GM12872 (cell line): Measurements from ENCODE around the gene MRNIP.

Experiments
- TF ChIP-seq, protein P1 (sequence below): IDR thresholded peaks from 3 replicates; pipeline ENCODE4 v1.5.1; 2011; ENCODE audit warnings: low read depth, mild to moderate bottlenecking, low read length, moderate library complexity; ENCODE audit not compliant: insufficient read depth

MRNIP gene

DNA sequence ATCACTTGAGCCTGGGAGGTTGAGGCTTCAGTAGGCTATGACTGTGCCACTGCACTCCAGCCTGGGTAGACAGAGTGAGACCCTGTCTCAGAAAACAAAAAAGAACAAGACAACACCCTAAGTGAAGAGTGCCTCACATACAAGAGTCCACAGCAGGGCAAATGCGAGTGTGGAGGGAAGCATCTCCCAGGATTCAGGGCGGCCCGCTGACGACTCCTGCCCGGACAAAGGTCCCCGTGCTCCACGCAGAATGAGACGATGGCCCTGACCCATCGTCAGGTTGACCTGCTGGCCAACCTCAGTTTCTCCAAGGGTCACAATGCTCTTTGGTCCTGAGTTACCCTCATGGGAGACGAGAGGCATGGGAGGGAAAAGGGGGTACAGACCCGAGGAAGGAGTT is 18.3 kb downstream of the MRNIP start:
- TF ChIP-seq, protein P1, sequence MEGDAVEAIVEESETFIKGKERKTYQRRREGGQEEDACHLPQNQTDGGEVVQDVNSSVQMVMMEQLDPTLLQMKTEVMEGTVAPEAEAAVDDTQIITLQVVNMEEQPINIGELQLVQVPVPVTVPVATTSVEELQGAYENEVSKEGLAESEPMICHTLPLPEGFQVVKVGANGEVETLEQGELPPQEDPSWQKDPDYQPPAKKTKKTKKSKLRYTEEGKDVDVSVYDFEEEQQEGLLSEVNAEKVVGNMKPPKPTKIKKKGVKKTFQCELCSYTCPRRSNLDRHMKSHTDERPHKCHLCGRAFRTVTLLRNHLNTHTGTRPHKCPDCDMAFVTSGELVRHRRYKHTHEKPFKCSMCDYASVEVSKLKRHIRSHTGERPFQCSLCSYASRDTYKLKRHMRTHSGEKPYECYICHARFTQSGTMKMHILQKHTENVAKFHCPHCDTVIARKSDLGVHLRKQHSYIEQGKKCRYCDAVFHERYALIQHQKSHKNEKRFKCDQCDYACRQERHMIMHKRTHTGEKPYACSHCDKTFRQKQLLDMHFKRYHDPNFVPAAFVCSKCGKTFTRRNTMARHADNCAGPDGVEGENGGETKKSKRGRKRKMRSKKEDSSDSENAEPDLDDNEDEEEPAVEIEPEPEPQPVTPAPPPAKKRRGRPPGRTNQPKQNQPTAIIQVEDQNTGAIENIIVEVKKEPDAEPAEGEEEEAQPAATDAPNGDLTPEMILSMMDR = no peak

DNA sequence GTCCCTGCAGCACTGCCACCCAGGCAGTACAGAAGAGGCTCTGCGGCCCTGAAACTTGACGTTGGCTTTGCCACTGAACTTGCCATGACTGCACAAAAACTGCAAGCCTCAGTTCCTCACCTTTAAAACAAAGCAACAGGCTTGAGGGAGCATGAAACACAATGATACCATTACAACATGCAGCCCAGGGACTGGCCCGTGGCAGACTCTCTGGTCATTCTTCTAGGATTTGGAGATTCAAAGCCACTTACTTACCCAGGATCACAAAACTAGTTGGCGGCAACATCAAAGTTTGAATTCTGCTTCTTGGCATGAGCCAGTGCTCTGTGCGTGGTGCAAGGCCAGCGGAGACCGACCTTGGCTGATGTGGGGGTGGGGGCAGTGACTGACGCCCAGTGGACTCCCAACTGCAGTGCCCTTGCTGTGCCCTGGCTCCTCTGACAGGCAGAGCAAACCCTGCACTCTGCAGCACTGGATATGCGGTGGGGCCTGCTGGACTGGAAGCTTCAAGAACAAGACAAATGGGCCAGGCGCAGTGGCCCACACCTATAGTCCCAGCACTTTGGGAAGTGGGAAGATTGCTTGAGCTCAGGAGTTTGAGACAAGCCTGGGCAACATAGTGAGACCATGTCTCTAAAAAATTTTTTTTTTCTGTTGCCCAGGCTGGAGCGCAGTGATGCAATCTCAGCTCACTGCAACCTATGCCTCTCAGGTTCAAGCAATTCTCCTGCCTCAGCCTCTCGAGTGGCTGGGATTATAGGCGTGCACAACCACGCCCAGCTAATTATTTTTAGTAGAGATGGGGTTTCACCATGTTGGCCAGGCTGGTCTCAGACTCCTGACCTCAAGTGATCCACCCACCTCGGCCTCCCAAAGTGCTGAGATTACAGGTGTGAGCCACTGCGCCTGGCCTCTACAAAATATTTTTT is 19.0 kb downstream of the MRNIP start:
- TF ChIP-seq, protein P1 = no peak

DNA sequence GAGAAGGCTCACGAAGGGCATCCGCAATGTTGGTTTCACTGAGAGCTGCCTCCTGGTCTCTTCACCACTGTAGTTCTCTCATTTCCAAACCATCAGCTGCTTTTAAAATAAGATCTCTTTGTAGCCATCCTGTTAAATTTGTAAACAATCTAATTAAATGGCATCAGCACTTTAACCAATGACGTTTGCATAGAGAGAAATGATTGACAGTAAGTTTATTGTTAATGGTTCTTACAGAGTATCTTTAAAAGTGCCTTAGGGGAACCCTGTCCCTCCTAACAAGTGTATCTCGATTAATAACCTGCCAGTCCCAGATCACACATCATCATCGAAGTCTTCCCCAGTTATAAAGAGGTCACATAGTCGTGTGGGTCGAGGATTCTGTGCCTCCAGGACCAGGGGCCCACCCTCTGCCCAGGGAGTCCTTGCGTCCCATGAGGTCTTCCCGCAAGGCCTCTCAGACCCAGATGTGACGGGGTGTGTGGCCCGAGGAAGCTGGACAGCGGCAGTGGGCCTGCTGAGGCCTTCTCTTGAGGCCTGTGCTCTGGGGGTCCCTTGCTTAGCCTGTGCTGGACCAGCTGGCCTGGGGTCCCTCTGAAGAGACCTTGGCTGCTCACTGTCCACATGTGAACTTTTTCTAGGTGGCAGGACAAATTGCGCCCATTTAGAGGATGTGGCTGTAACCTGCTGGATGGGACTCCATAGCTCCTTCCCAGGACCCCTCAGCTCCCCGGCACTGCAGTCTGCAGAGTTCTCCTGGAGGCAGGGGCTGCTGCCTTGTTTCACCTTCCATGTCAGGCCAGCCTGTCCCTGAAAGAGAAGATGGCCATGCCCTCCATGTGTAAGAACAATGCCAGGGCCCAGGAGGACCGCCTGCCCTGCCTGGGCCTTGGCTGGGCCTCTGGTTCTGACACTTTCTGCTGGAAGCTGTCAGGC is 21.3 kb downstream of the MRNIP start:
- TF ChIP-seq, protein P1 = no peak

DNA sequence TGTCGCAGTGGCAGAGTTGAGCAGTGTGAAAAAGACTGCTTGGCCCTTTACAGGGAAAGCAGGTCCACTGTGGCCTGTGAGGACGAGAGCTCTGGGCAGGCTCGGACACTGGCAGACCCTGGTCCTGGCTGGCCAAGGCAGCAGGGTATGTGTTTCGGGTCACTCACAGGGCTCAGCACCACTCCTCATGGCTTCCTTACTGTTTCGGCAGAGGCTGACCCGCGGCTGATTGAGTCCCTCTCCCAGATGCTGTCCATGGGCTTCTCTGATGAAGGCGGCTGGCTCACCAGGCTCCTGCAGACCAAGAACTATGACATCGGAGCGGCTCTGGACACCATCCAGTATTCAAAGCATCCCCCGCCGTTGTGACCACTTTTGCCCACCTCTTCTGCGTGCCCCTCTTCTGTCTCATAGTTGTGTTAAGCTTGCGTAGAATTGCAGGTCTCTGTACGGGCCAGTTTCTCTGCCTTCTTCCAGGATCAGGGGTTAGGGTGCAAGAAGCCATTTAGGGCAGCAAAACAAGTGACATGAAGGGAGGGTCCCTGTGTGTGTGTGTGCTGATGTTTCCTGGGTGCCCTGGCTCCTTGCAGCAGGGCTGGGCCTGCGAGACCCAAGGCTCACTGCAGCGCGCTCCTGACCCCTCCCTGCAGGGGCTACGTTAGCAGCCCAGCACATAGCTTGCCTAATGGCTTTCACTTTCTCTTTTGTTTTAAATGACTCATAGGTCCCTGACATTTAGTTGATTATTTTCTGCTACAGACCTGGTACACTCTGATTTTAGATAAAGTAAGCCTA is 22.2 kb downstream of the MRNIP start:
- TF ChIP-seq, protein P1 = no peak

DNA sequence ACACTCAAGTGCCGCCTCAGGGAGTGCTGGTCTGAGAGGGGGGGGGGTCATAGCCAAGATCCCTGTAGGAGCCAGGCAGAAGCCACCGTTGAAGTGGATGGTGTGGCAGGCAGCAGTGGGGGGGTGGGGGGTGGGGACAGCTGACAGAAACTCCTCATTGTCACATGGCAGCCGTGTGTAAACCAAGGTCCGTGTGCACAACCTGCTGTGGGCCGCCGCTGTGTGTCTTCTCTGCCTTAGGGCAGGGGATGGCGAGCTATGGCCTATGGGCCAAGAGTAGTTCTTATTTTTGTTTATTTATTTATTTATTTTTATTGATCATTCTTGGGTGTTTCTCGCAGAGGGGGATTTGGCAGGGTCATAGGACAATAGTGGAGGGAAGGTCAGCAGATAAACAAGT is 24.5 kb downstream of the MRNIP start:
- TF ChIP-seq, protein P1 = no peak

DNA sequence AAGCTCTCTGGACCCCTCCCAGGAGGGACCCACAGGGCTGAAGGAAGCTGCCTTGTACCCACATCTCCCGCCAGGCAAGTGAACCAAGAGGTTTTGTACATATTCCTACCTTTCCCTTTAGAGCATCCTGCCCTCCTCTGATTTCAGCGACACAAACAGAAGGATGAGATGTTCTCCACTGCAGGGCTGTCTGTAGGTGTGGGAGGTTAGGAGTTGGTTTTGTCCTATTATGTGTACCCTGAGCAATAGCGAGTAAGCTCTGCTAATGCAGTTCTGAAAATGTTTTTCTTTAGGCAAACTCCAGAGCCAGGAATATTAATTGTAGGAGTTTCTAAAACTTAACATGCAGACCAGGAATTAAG is 24.9 kb downstream of the MRNIP start:
- TF ChIP-seq, protein P1 = no peak
